GM21737 (cell line): ENCODE measurements around the gene COL18A1.
"Not testable (repeated sequence)": the region's sequence is repeated elsewhere in the genome, so short reads cannot be mapped to it uniquely, and the experiment has no call there.

Experiments
- ATAC-seq: cut with Tn5 transposase; IDR thresholded peaks from one replicate; pipeline ENCODE4 v1.9.1; 2021; ENCODE audit warnings: mild to moderate bottlenecking, moderate library complexity; ENCODE audit not compliant: unreplicated experiment

The COL18A1 gene

DNA sequence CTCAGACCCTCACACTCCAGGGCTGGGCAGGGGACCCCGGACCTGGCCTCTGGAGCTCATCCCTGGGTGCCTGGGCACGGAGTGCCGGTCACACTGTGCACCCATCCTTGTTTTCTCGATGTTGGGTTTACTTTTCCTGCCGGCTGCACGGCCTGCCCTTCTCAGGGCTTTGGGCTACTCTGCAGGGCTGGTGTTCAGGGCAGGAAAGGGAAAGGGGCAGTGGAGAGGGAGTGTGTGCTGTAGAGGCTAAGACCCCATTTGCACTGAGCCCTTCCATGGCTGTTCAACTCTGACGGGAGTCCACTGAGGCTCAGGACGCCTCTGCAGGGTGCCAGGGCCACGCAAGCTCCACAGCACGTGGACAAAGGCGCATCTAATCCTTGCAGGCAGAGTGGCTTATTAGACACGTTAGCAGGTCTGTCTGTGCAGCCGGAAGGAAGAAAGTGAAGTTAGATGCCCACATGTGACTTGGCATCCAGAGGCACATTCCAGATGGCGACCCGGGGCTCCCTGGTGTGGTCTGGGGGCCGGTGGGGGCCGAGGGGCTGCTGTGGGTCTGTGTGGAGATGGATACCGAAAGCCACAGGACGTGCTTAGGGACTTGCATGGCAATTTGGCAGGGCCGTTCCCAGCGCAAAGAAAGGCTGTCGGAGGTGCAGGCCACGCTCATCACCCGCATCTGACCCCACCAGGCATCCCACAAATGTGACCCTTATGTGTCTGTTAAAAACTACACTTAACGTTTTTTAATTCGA, 33.6 kb downstream of the COL18A1 start:
- no peak for ATAC-seq

DNA sequence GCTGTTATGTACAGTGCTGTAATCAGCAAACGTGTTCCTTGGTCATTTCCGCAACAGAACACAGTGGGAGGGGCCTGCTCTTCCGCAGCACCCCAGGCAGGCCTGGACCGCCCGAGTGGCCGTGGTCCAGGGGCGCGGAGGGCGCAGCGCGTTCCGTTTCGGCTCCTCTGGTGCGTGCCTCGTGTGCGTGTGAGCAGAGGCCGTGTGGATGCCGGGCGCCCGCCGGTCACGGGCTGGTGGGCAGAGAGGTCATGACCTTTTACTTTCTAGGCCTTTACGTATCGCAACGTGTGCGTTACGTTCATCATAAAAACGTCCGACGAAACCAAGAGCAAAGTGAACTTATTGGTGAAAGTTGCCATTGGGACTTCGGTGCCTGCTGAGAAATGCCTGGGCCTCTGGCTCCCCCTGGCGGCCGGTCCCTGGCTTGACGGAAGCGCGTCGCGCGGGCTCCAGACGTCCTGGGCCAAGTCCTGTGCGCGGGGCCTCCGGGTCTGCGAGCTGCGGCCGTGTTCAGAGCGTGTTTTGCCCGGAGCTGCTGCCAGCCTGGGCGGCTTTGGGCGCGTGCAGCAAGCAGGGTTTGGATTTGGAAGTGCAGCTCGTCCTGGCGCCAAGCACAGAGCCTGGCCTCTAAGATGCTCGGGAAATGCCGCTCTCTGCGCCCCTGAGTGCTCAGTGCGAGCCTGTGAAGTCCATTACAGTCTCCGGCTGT, 34.4 kb downstream of the COL18A1 start:
- ATAC-seq: no peak

DNA sequence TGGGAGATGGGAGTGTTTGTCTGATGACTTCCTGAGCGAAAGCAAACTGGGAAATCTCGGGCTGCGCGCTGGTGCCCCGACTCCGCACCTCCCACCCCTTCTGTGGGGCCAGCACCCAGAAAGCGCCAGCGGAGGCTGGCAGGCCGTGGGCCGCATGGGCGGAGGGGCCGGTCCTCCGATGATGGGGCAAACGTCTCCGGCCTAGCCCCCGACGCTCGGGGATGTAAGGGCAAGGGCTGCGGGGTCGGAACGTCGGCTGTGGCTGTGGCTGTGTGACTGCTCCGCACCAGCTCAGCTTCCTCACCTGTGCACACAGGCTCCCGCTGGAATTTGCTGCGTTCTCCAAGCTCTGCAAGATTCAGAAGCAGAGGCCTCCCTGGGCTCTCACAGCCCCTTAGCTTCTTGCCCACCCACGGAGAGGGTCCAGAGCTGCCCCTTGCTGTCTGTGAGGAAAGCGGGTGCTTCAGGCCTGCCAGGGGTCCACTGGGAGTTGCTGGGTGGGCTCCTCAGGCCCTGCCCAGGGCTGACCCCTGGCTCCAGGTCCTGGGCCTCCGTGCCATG, 35.0 kb downstream of the COL18A1 start:
- no peak for ATAC-seq

DNA sequence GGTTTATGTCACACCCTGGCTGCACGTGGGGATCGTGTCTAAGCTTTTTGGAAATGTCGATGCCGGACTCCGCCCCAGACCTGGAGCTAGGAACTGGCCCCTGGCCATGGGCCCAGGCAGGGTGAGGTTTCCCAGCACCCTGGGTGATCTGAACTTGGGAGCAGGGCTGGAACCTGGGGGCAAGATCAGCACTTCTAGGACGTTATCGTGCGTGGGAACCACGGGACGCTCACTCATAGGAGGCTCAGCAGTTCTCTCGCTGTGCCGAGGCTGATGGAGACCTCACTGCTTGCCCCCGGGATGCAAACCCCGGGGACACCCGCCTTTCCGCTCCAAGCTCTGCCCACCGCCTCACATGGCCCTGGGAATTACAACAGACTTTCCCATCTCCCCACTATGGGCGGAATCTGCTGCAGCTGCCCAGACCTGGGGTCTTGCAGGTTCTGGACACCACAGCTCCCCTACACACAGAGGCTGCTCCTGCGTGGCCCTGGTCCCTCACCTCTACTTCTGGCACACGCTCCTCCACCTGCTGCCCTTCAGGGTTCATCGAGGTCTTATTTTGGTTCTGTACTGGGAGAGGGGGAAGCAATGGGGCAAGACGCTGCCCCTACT, 35.9 kb downstream of the COL18A1 start:
- ATAC-seq: no peak

DNA sequence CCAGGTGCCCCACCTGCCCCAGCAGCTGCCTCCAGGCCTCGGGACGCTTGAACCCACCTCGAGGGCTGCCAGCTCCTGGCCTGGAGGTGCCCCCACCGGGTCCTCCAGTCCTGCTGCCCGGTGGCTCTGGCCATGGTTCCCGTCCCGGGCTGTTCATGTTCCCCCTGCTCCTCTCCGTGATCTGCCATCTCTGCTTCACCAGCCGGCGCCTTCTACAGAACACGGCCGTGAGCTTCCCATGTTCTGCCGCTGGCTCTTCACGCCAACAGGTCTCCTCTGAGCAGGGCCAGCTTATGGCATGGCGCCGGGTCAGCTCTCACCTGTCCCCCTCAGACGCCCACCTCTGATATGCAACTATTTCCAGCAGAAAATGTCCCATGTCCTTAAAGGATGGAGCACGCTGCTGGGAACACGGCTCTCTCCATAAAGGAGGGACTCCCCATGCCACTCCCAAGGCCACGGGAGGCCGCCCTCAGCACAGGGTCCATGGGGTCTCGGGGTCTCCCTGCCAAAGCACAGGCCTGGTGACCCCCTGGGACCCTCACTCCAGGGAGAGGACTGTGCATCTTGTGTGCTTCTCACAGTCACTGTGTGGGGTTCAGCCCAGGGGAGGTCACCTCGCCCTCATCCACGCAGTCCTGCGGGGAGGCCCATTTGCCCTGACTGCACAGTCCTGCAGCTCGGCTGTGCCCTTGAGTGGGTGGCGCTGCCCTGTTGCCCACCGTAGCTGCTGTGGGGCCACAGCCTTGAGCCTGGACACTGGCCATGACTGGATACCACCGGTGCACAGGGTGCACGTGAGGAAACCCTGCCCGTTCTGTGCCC, 36.7 kb downstream of the COL18A1 start:
- no peak for ATAC-seq

DNA sequence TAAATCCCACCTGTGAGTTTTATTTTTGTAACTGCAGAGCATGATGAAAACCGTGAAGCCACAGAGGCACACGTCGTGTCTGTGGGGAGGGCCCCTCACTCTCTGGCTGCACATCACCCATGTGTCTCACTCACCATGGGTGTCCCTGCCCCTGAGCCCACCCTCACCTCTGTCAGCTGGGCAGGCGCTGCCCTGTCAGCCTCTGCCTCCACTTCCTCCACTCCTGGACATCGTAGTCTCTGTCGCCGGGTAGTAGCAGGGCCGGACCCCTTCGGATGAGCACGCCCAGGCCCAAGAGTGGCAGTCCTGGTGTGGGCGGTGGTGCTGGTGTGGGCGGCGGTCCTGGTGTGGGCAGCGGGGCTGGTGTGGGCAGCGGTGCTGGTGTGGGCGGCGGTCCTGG, 37.3 kb downstream of the COL18A1 start:
- no peak for ATAC-seq

DNA sequence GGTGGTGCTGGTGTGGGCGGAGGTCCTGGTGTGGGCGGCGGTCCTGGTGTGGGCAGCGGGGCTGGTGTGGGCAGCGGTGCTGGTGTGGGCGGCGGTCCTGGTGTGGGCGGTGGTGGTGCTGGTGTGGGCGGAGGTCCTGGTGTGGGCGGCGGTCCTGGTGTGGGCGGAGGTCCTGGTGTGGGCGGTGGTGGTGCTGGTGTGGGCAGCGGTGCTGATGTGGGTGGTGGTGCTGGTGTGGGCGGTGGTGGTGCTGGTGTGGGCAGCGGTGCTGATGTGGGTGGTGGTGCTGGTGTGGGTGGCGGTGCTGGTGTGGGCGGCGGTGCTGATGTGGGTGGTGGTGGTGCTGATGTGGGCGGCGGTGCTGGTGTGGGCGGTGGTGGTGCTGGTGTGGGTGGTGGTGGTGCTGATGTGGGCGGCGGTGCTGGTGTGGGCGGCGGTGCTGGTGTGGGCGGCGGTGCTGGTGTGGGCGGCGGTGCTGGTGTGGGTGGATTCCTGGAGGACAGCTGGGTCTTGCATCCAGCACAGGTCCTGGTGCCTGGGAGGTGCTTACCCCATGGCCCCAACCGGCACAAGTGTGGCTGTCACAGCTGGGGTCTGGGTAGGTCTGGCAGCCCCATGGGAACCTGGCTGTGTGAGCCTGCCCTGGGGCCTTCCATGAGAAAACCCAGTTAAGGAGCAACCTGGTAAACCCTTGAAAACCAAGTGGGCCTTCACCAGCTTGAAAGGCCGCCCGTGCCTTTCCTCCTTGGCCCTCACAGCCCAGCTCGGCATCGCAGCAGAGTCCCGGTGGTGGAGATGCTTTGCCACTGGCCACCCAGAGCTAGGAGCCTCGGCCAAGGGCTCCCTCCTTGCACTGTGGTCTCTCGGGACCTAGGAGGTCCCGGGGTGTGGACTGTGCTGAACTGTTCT, 38.0 kb downstream of the COL18A1 start:
- ATAC-seq: not testable (repeated sequence)

DNA sequence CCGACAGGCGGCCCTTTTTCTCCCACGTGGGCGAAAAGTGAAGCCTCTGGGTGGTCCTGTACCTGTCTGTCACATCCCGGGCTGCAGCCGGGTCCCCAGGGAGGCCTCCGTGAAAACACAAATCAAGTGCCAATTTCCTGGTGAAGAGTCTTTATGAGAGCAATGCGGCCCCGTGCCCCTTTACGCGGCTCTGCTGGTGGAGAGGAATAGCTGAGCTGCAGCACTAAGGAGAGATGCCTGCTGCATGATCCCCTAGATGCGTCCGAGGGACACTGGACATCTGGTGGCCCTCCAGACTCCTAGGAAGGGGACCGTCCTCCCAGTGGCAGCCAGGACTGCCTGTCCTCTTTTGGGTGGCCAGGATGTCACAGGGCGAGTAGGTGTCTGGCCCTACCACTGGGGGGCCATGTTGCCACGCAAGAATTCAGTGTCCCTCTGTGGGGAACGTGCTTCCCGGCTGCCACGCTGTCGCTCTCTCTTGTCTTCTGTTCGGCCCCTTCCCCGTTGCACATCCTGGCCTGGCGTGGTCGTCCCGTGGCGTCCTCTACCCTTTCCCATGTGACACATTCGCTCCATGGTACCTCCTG, 38.7 kb downstream of the COL18A1 start:
- ATAC-seq: no peak

DNA sequence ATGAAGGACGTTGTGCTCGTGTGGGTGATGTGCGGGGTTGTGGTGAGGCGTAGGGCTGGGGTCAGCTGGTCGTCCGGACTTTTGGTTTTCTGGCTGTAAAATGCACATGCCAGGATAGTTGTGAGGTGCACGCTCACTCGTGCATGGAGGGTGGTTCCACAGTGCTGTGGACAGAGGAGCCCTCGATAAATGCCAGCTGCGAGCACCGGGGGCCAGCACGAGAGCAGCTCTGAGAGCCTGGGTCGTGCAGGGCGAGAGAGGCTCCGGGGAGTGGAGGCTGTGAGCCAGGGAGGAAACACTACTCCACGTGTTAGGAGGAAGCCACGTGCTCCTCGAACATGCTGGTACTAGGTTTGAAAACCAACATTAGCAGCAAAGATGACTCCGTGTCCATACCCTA, 39.4 kb downstream of the COL18A1 start:
- no peak for ATAC-seq

DNA sequence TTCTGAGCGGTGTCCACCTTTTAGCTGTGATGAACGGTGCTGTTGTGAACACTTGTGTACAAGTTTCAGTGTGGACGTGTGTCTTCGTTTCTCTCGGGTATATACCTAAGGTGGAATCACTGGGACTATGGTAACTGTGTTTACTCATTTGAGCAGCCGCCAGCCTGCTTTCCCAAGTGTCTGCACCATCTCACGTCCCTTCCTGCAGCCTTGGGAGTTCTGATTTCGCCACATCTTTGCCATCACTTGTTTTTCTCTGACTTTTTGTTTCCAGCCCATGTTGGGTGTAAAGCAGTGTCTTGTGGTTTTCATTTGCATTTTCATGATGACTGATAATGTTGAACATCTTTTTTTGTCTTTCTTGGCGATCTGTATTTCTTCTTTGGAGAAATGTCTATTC, 40.4 kb downstream of the COL18A1 start:
- ATAC-seq: no peak

DNA sequence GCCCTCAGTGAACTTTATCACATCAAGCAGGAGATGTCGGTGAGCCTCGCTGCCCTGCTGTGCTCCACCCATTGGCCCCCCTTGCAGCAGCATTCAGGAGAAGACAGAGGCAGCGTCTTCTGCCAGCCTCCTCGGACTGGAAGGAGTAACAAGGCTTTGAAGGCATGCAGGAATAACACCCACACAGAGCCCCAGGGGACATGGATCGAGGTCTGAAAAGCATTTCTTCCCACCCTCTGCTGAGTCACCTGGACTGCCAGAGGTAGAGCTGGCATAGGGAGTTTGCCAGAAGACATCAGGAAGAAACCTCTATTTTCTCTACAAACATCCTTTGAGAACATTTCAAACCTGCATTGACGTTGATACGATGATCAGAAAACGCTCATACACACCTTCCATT, 42.9 kb downstream of the COL18A1 start:
- ATAC-seq: no peak

DNA sequence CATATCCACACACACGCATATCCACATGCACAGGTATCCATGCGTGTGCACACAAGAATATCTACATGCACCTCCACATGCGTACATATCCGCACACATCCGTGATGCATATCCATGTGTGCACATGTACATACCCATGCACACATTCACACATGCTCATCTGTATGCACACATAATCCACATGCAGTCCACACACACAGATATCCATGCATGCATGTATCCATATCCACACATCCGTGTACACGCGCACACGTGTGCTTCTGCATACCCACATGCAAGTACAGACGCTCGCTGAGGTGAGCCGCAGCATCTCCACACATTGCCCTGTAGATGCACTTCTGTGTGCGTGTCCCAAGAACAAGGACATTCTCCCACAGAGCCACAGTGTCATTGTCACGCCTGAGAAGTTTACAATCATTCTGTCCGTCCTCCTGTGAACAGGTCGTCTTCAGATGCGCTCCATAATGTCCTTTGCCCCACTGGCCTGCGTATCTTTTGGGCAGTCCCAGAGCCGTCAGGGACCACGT, 43.4 kb downstream of the COL18A1 start:
- ATAC-seq: no peak

DNA sequence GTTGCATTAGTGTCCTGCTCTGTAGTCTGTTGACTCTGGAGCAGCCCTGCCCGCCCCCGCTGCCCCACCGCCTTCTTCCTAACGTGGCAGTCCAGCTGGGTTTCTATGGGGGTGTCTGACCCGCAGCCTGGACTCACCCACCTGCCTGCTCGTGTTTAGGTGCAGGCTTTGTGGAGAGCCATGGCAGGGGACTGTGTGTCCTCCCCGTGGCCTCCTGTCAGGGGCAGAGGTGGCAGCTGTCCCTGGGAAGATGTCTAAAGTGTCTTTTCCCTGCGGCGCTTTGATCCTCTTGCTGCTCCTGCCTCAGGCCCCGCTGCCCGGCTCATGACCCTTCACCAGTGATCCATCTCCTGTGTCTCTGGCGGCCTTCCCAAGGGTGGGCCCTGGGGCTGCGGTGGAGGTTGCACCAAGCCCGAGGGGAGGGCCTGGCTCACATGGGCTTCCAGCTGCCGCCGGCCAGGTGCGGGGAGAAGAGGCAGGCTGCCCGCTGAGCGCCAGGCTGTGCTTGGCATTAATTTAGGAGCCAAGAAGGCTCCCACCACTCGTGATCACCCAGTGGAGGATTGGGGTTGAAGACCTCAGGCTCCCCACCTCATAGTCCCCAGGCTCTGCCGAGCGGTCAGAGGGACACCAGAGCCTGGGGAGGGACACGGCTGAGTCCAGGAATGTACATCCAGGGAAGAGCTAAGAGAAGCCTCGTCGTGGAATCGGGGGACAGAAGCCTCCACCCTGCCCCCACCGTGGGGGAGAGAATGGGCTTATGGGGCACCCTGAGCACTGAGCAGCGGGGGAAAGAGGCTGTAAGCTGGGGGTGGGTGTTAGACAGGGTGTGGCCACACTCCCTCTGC, 44.1 kb downstream of the COL18A1 start:
- no peak for ATAC-seq

DNA sequence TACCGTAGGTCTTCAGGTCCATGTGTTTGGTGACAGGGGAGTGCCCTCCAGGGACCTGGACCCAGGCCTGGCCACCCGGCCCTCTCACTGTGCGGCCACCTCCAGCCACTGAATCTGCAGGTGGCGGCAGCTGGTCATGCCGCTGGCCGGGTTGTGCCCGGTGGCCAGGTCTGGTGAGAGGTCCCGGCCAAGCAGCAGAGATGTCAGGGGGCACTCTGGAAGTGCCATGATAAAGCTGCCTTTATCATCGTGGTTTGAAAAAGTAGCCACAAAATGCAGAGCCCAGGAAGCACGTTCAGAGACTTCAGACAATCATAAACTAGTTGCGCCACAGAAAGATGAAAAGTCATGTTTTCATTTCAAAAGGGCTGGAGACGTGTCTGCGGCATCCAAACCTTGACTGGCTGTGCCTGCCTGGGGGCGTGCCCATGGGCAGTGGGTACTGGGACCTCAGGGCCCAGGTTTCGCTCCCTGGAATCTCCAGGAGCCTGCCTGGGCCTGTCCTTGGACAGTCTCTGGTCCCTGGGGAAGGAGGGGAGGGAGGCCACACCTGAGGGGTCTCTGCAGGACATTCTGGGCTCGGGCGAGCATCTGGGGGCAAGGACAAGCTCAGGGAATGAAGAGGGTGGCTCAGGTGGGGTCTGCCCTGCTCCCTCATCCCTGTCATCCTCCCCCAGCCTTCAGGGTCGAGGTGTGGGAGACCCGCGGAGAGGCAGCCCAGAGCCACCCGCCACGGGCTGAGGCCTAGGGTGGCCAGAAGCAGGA, 44.9 kb downstream of the COL18A1 start:
- ATAC-seq: no peak

DNA sequence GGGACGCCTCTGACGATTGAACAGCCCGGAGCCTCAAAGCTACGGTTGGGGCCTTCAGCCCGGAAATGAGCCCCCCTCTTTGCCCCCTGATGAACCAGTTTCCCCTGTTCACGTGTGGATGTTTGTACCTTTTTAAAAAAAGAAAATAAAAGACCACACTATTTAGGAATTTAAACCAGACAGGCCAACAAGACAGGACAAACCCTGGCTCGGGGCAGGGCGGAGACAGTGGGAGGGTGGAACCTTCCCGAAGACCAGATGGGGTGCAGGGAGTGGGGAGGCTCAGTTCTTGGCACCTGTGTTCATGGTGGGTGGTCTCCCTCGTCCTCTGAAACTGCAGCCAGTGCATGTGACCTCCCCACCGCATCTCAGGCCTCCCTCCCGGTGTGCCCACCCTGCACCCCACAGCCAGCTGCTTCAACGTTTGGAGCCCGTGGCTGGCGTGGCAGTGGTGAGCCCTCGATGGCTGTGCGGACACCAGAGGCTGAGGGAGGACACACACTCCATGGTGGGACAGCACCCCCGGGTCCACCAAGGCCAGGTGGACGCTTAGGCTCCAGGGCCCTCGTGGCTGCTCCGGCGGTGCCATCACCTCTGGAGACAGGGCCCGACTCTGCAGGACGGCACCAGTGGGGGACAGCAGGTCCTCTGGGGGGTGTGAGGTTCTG, 45.6 kb downstream of the COL18A1 start:
- no peak for ATAC-seq

DNA sequence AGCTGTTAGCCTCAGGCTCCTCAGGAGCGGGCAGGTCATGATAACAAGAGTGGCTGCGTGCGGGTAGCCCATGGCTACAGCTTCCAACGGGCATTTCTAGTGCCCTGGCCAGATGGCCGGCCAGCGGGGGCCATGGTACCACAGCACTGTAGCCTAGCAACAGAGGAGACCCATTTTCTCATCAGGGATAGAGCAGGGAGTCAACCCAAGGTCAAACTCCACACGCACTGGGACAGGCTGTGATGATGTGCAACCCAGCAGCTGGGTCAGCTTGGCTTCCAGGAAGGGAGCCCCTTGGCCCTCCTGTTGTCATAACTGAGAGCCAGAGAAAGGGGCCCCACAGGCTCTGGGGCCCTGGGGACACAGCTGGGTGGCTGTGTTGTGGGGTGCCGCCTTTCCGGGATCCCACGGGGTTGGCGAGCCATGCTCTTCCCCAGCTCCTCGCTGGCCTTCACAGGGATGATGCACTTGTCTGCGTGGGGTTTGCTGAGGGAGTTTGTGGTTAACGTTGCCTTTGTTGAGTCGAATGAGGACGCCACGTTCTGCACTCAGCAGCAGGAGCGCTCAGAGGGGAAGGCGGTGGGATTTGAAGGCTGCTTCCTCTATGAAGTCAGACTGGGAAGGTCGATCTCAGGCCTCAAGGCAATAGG, 46.3 kb downstream of the COL18A1 start:
- ATAC-seq: no peak

DNA sequence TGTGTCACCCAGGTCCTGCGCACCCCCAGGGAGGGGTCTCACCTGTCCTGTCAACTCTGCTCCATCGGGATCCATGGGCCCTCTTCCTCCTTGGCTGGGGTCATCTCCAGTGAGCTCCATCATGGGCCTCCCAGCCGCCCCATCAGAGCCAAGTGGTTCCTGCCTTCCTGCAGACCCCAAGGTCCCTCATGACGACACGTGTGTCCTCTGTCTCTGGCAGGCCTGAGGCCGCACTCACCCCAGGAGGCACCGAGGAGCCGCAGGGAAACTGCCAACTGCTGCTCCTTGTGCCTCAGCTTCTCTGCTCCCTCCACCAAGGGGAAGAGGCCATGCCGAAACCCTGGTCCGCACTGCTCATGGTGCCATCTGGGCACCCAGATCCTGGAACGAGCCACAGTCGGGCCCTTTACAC, 46.8 kb downstream of the COL18A1 start:
- no peak for ATAC-seq
